Measurements from ENCODE around the gene FRY. TPM values are rescaled to one million over a fixed set of nuclear protein-coding genes. Genes with fewer than 3 reads are reported as not detected.

FRY gene
- total and polyA plus RNA-seq, 10 of the 15 experiments (the other 5 are each of a cell fraction or from before 2014, with no cell fraction given) = 0.18 to 1.4 (median 0.30) TPM

GRCh38 chr13:32210101-32210500 is 178.5 kb downstream of the FRY start:
- no peaks in the 10 kb centered on the region for H3K36me3 ChIP-seq (ENCODE audit: control insufficient read depth in 2 of 2, insufficient read depth in 2 of 2, low read length in 1 of 2)
- no peaks in the 10 kb centered on the region for H3K4me1 ChIP-seq (ENCODE audit: control insufficient read depth, insufficient read depth, low read length)
- no peak for DNase-seq (ENCODE audit: low read depth, low spot score)
- no peak for ATAC-seq
- H3K9ac ChIP-seq (ENCODE audit: control insufficient read depth, insufficient read depth, low read length) = no peak overlapping the region
- H3K27ac ChIP-seq (ENCODE audit: control insufficient read depth, insufficient read depth) = no peak overlapping the region
- in situ Hi-C loops (cut with MboI) = no loop called here
- FAIRE-seq = no peak
- no peak overlapping the region for H3K4me3 ChIP-seq
- H4K20me1 ChIP-seq (ENCODE audit: control insufficient read depth, insufficient read depth) = no peaks in the 10 kb centered on the region
- no peak overlapping the region for H2AFZ ChIP-seq (ENCODE audit: control insufficient read depth, low read depth, low read length)
- no peaks in the 10 kb centered on the region for H3K9me3 ChIP-seq (replicated peaks; ENCODE audit: control insufficient read depth, insufficient read depth, low read length)
- no TSS peak for BruUV-seq (replicated peaks)
- TF ChIP-seq ETV6 (conservative IDR thresholded peaks at IDR 0.05 in 1 of 2, IDR thresholded peaks at IDR 0.05 in 1 of 2; ENCODE audit: borderline replicate concordance in 1 of 2, low read depth in 1 of 2) = no peak
- TF ChIP-seq, protein P1, sequence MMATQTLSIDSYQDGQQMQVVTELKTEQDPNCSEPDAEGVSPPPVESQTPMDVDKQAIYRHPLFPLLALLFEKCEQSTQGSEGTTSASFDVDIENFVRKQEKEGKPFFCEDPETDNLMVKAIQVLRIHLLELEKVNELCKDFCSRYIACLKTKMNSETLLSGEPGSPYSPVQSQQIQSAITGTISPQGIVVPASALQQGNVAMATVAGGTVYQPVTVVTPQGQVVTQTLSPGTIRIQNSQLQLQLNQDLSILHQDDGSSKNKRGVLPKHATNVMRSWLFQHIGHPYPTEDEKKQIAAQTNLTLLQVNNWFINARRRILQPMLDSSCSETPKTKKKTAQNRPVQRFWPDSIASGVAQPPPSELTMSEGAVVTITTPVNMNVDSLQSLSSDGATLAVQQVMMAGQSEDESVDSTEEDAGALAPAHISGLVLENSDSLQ (IDR thresholded peaks at IDR 0.05) = no peak
- TF ChIP-seq, protein P2, sequence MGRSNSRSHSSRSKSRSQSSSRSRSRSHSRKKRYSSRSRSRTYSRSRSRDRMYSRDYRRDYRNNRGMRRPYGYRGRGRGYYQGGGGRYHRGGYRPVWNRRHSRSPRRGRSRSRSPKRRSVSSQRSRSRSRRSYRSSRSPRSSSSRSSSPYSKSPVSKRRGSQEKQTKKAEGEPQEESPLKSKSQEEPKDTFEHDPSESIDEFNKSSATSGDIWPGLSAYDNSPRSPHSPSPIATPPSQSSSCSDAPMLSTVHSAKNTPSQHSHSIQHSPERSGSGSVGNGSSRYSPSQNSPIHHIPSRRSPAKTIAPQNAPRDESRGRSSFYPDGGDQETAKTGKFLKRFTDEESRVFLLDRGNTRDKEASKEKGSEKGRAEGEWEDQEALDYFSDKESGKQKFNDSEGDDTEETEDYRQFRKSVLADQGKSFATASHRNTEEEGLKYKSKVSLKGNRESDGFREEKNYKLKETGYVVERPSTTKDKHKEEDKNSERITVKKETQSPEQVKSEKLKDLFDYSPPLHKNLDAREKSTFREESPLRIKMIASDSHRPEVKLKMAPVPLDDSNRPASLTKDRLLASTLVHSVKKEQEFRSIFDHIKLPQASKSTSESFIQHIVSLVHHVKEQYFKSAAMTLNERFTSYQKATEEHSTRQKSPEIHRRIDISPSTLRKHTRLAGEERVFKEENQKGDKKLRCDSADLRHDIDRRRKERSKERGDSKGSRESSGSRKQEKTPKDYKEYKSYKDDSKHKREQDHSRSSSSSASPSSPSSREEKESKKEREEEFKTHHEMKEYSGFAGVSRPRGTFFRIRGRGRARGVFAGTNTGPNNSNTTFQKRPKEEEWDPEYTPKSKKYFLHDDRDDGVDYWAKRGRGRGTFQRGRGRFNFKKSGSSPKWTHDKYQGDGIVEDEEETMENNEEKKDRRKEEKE (IDR thresholded peaks at IDR 0.05) = no peak
- no peak for TF ChIP-seq CHD2 (IDR thresholded peaks at IDR 0.05; ENCODE audit: borderline replicate concordance, low read depth, low read length)
- no peak for TF ChIP-seq HCFC1 (IDR thresholded peaks at IDR 0.05; ENCODE audit: low read length)
- no peak for TF ChIP-seq STAT1 (conservative IDR thresholded peaks at IDR 0.05)
- H3K79me2 ChIP-seq (ENCODE audit: control insufficient read depth, insufficient read depth, low read length) = no peaks in the 10 kb centered on the region
- RAD21 ChIA-PET (ENCODE audit: unreplicated experiment) = no interaction called here
- POLR2A ChIA-PET = no interaction called here
- H3K4me2 ChIP-seq (ENCODE audit: control insufficient read depth, insufficient read depth) = no peak overlapping the region
- SMC1A ChIA-PET (ENCODE audit: uncharacterized antibody, unreplicated experiment) = interaction anchor here (0.6 kb wide), 1 partner anchor 37 kb away, joined by 3 read pairs; no protein-coding TSS in a partner anchor
- CTCF ChIA-PET = no interaction called here
- intact Hi-C loops (cut with micrococcal nuclease; ENCODE audit: unreplicated experiment) = no loop called here
- no peaks in the 10 kb centered on the region for H3K27me3 ChIP-seq (replicated peaks in 1 of 2; ENCODE audit: control insufficient read depth in 2 of 2, insufficient read depth in 2 of 2, low read length in 1 of 2)
